B cell (primary cell): ENCODE data around the gene TTLL8. TPM values are rescaled to one million over a fixed set of nuclear protein-coding genes. Genes with fewer than 3 reads are reported as not detected.

ENCODE experiments used
- ATAC-seq: fragments of 200-7000 bp; cut with Tn5 transposase; one replicate; pipeline ENCODE4 v1.10.0; 2021; ENCODE audit warnings: low read depth, mild to moderate bottlenecking, moderate number of reproducible peaks, moderate library complexity
- CTCF ChIA-PET: fragments of 350-600 bp; sonication (Branson Sonifier 250); formaldehyde crosslinking; loops from one replicate; lab custom pipeline; 2021; ENCODE audit warnings: antibody characterized with exemption, inconsistent platforms; lab: Charles Lee
- POLR2A ChIA-PET: fragments of 350-600 bp; sonication (Branson Sonifier 250); formaldehyde crosslinking; loops from one replicate; lab custom pipeline; 2021; ENCODE audit warnings: antibody characterized with exemption; lab: Charles Lee
- DNase-seq: peaks from one replicate; pipeline ENCODE4 v3.0.0; 2013
- H2AFZ ChIP-seq: 2 replicates; pipeline ENCODE4 v1.6.1; 2012; ENCODE audit warnings: mild to moderate bottlenecking, low read depth, low read length; ENCODE audit not compliant: insufficient read depth, poor library complexity, severe bottlenecking
- H3K27ac ChIP-seq, 2 donors: 1 replicate in 1 of 2; 2 replicates in 1 of 2; pipeline ENCODE4 v1.5.1; 2012 to 2013; ENCODE audit warnings: low read length in 2 of 2, mild to moderate bottlenecking in 2 of 2, moderate library complexity in 1 of 2
- H3K27me3 ChIP-seq, 4 experiments: fragments of 200-600 bp in 1 of 4; sonication (generic) in 1 of 4; replicated peaks in 1 of 4; 1 replicate in 2 of 4; 2 replicates in 2 of 4; pipeline versions ENCODE4 v1.6.1 to v1.7.0; 2013 to 2016; ENCODE audit warnings: low read length in 3 of 4, mild to moderate bottlenecking in 2 of 4, mixed read lengths in 1 of 4, moderate library complexity in 1 of 4; ENCODE audit not compliant: insufficient read depth in 4 of 4, control insufficient read depth in 3 of 4; ENCODE audit errors: control extremely low read depth in 1 of 4
- H3K36me3 ChIP-seq, 2 experiments: replicated peaks in 1 of 2; 1 replicate in 1 of 2; 2 replicates in 1 of 2; pipeline versions ENCODE4 v1.6.1 to v1.7.1; 2013; ENCODE audit warnings: low read length in 1 of 2; ENCODE audit not compliant: insufficient read depth in 2 of 2, control insufficient read depth in 1 of 2; ENCODE audit errors: control extremely low read depth in 1 of 2, extremely low read depth in 1 of 2
- H3K4me1 ChIP-seq, 2 donors: fragments of 200-600 bp in 1 of 2; sonication (generic) in 1 of 2; 1 replicate in 1 of 2; 2 replicates in 1 of 2; pipeline versions ENCODE4 v1.5.1 to v1.6.1; 2013 to 2017; ENCODE audit warnings: low read length in 2 of 2; ENCODE audit not compliant: control insufficient read depth in 2 of 2, insufficient read depth in 2 of 2
- H3K4me2 ChIP-seq: replicated peaks from 2 replicates; pipeline ENCODE3; 2012; ENCODE audit warnings: mild to moderate bottlenecking, low read depth, low read length; ENCODE audit not compliant: poor library complexity, severe bottlenecking
- H3K4me3 ChIP-seq, 5 experiments: fragments of 200-600 bp in 1 of 5; sonication (generic) in 1 of 5; 1 replicate in 3 of 5; 2 replicates in 2 of 5; pipeline versions ENCODE4 v1.5.1 to v1.7.0; 2011 to 2016; ENCODE audit warnings: low read length in 4 of 5, mild to moderate bottlenecking in 4 of 5, low read depth in 2 of 5, control low read depth in 1 of 5, moderate library complexity in 1 of 5; ENCODE audit not compliant: insufficient read depth in 1 of 5; ENCODE audit errors: control extremely low read depth in 1 of 5, extremely low read depth in 1 of 5
- H3K79me2 ChIP-seq: fragments of 200-600 bp; sonication (generic); one replicate; pipeline ENCODE4 v1.6.0; 2016; ENCODE audit warnings: low read length; ENCODE audit not compliant: control insufficient read depth, insufficient read depth
- H3K9ac ChIP-seq: fragments of 200-600 bp; sonication (generic); 2 replicates; pipeline ENCODE4 v1.6.1; 2017; ENCODE audit warnings: mild to moderate bottlenecking, low read length, moderate library complexity
- H3K9me3 ChIP-seq, 3 donors: one replicate each; pipeline versions ENCODE4 v1.6.1 to v1.7.1; 2013; ENCODE audit warnings: low read length in 2 of 3; ENCODE audit not compliant: control insufficient read depth in 2 of 3, insufficient read depth in 1 of 3; ENCODE audit errors: control extremely low read depth in 1 of 3
- H4K20me1 ChIP-seq: 2 replicates; pipeline ENCODE4 v1.6.0; 2012; ENCODE audit warnings: mild to moderate bottlenecking, low read length; ENCODE audit not compliant: insufficient read depth, control insufficient read depth, poor library complexity, severe bottlenecking
- H3K27ac Mint-ChIP-seq: one replicate; pipeline ENCODE4 v1.8.0; 2021; ENCODE audit warnings: mixed read lengths
- H3K27me3 Mint-ChIP-seq: one replicate; pipeline ENCODE4 v1.8.0; 2021; ENCODE audit warnings: mixed read lengths
- H3K4me1 Mint-ChIP-seq: one replicate; pipeline ENCODE4 v1.8.0; 2021; ENCODE audit warnings: mixed read lengths
- H3K4me3 Mint-ChIP-seq: one replicate; pipeline ENCODE4 v1.8.0; 2021; ENCODE audit warnings: mixed read lengths
- H3K9me3 Mint-ChIP-seq: one replicate; pipeline ENCODE4 v1.8.0; 2022; ENCODE audit warnings: mixed read lengths; ENCODE audit not compliant: insufficient read depth
- CTCF ChIP-seq: fragments of 200-600 bp; IDR thresholded peaks from one replicate; pipeline ENCODE4 v1.8.0; 2022; ENCODE audit warnings: antibody characterized with exemption, mild to moderate bottlenecking
- EZH2 ChIP-seq: IDR thresholded peaks from 2 replicates; pipeline ENCODE4 v1.6.1; 2012; ENCODE audit warnings: borderline replicate concordance, low read depth, mild to moderate bottlenecking, moderate library complexity, low read length; ENCODE audit not compliant: insufficient read depth, poor library complexity, severe bottlenecking
- WGBS: methylation state at CpG from one replicate; pipeline ENCODE4 v1.1.5; 2013; ENCODE audit warnings: missing lambda C conversion rate; ENCODE audit not compliant: insufficient coverage; 5-methylcytosine and 5-hydroxymethylcytosine counted together
- intact Hi-C: fragments of 100-400 bp; cut with micrococcal nuclease; formaldehyde crosslinking; loops from one replicate; pipeline ENCODE4 v1.10.0; 2022
- polyA plus RNA-seq: library from polyadenylated mRNA; depleted of rRNA; stranded (reverse); fragments of >200 nt; gene quantifications from 2 replicates; pipeline ENCODE4 v1.2.3, GENCODE V29; 2012
- total RNA-seq, 2 donors: library from RNA; stranded (reverse); fragments of 120-200 nt in 1 of 2; gene quantifications; 1 replicate in 1 of 2; 2 replicates in 1 of 2; pipeline versions ENCODE4 v1.2.3 to v1.2.4, GENCODE V29; 2013 to 2022

Gene TTLL8
- total and polyA plus RNA-seq, 2 donors (not counting 1 experiment from before 2014, with no cell fraction given) = not detected

- H3K4me1 Mint-ChIP-seq = peaks cover 12% of the 10 kb centered on the region
- Histone ChIP-seq H3K27me3 (peaks cover 0 to 13% (median 6%) of the 10 kb centered on the region in 4 experiments), H3K4me1 (peaks cover 22 to 24% of the 10 kb centered on the region in 2 donors), H3K36me3 (no peaks in the 10 kb centered on the region), H3K79me2 (no peaks in the 10 kb centered on the region), H3K27ac (no peak overlapping the region), H2AFZ (no peak overlapping the region), H3K4me2 (no peak overlapping the region), H3K9ac (no peak overlapping the region), H4K20me1 (no peaks in the 10 kb centered on the region), H3K9me3 (peaks cover 0 to 5% (median 5%) of the 10 kb centered on the region in 3 donors), H3K4me3 (no peak overlapping the region)
- ATAC-seq (no peak), DNase-seq (no peak)
- ChIA-PET CTCF (interaction anchor here (1.0 kb wide), 1 partner anchor 103 kb away, joined by 3 read pairs; no protein-coding TSS in a partner anchor), POLR2A (interaction anchor here (0.6 kb wide), 1 partner anchor 99 kb away, joined by 7 read pairs; no protein-coding TSS in a partner anchor)
- TF ChIP-seq EZH2 (no peak), CTCF (no peak)
- H3K27me3 Mint-ChIP-seq = peaks cover 13% of the 10 kb centered on the region
- H3K9me3 Mint-ChIP-seq = peaks cover 5% of the 10 kb centered on the region
- no peak overlapping the region for H3K27ac Mint-ChIP-seq
- intact Hi-C loops = no loop called here
- WGBS = 87% methylated on average over 41 of the region's 43 CpGs
- H3K4me3 Mint-ChIP-seq = no peak overlapping the region
Measured at GRCh38 chr22:50034126-50035081, 23.7 kb downstream of the TTLL8 start.
